ENCODE measurements around the gene SLC1A3.
"Not testable (repeated sequence)": the region's sequence is repeated elsewhere in the genome, so short reads cannot be mapped to it uniquely, and the experiment has no call there.

The SLC1A3 gene

GRCh38 chr5:36638056-36638455, 31.6 kb downstream of the SLC1A3 start:
- no peaks in the 10 kb centered on the region for H3K36me3 ChIP-seq
- no peak for DNase-seq
- no peaks in the 10 kb centered on the region; the same call in none of the 2 replicates for H3K27me3 ChIP-seq
- no peak overlapping the region for H3K4me3 ChIP-seq (ENCODE audit: low read depth, low read length)
- TF ChIP-seq CTCF (IDR thresholded peaks at IDR 0.05; ENCODE audit: low read depth, low read length) = no peak
- H3K4me1 ChIP-seq = no peaks in the 10 kb centered on the region
- no peaks in the 10 kb centered on the region; the same call in 1 of the 2 replicates for H3K9me3 ChIP-seq

- Histone ChIP-seq H3K4me3 (ENCODE audit: low read depth, low read length) (no peak overlapping the region), H3K9me3 (no peaks in the 10 kb centered on the region), H3K36me3 (no peaks in the 10 kb centered on the region), H3K4me1 (no peaks in the 10 kb centered on the region), H3K27me3 (no peaks in the 10 kb centered on the region; the same call in none of the 2 replicates)
- no peak for TF ChIP-seq CTCF (IDR thresholded peaks at IDR 0.05; ENCODE audit: low read depth, low read length)
- DNase-seq = no peak
Measured at GRCh38 chr5:36640949-36641348, 34.5 kb downstream of the SLC1A3 start.

GRCh38 chr5:36641431-36641830, 35.0 kb downstream of the SLC1A3 start:
- no peaks in the 10 kb centered on the region for H3K36me3 ChIP-seq
- no peak for TF ChIP-seq CTCF (IDR thresholded peaks at IDR 0.05; ENCODE audit: low read depth, low read length)
- no peaks in the 10 kb centered on the region; the same call in none of the 2 replicates for H3K27me3 ChIP-seq
- H3K4me1 ChIP-seq = no peaks in the 10 kb centered on the region
- no peaks in the 10 kb centered on the region for H3K9me3 ChIP-seq
- no peak for DNase-seq
- H3K4me3 ChIP-seq (ENCODE audit: low read depth, low read length) = no peak overlapping the region

GRCh38 chr5:36642089-36642488, 35.7 kb downstream of the SLC1A3 start:
- Histone ChIP-seq H3K36me3 (no peaks in the 10 kb centered on the region), H3K27me3 (no peaks in the 10 kb centered on the region; the same call in none of the 2 replicates), H3K4me3 (ENCODE audit: low read depth, low read length) (no peak overlapping the region), H3K4me1 (no peaks in the 10 kb centered on the region), H3K9me3 (no peaks in the 10 kb centered on the region)
- no peak for DNase-seq
- no peak for TF ChIP-seq CTCF (IDR thresholded peaks at IDR 0.05; ENCODE audit: low read depth, low read length)

GRCh38 chr5:36643162-36643561, 36.8 kb downstream of the SLC1A3 start:
- Histone ChIP-seq H3K9me3 (no peaks in the 10 kb centered on the region), H3K36me3 (no peaks in the 10 kb centered on the region), H3K27me3 (no peaks in the 10 kb centered on the region; the same call in none of the 2 replicates), H3K4me1 (no peaks in the 10 kb centered on the region), H3K4me3 (ENCODE audit: low read depth, low read length) (no peak overlapping the region)
- DNase-seq = no peak
- no peak for TF ChIP-seq CTCF (IDR thresholded peaks at IDR 0.05; ENCODE audit: low read depth, low read length)

GRCh38 chr5:36643841-36644240, 37.4 kb downstream of the SLC1A3 start:
- H3K4me1 ChIP-seq, DNase-seq: not testable (repeated sequence)

GRCh38 chr5:36644727-36645126, 38.3 kb downstream of the SLC1A3 start:
- H3K4me3 ChIP-seq (ENCODE audit: low read depth, low read length) = no peak overlapping the region
- no peaks in the 10 kb centered on the region for H3K36me3 ChIP-seq
- H3K9me3 ChIP-seq = no peaks in the 10 kb centered on the region
- H3K27me3 ChIP-seq = no peaks in the 10 kb centered on the region
- no peak for TF ChIP-seq CTCF (IDR thresholded peaks at IDR 0.05; ENCODE audit: low read depth, low read length)
- no peak for DNase-seq
- H3K4me1 ChIP-seq = no peaks in the 10 kb centered on the region

More at GRCh38 chr5:36643841-36644240, 37.4 kb downstream of the SLC1A3 start:
- H3K9me3 ChIP-seq; H3K36me3 ChIP-seq; H3K4me3 ChIP-seq (ENCODE audit: low read depth, low read length); H3K27me3 ChIP-seq: not testable (repeated sequence)
